H9 (cell line): Measurements from ENCODE around the gene NRG3. TPM values are rescaled to one million over a fixed set of nuclear protein-coding genes. Genes with fewer than 3 reads are reported as not detected.

ENCODE experiments used
- DNase-seq: peaks from one replicate; pipeline ENCODE4 v3.0.0-alpha.2; 2017
- H2AFZ ChIP-seq: one replicate; pipeline ENCODE4 v1.6.1; 2013; ENCODE audit warnings: mild to moderate bottlenecking, low read length, control low read depth, moderate library complexity
- H2AK5ac ChIP-seq: 2 replicates; pipeline ENCODE4 v1.6.1; 2013; ENCODE audit warnings: low read length, control low read depth, mixed read lengths; ENCODE audit not compliant: insufficient read length
- H2BK120ac ChIP-seq: one replicate; pipeline ENCODE4 v1.6.1; 2013; ENCODE audit warnings: low read depth, mild to moderate bottlenecking, low read length, control low read depth, inconsistent platforms; ENCODE audit not compliant: poor library complexity, severe bottlenecking
- H2BK12ac ChIP-seq: 2 replicates; pipeline ENCODE4 v1.6.1; 2013; ENCODE audit warnings: low read length, control low read depth, mixed read lengths, low read depth; ENCODE audit not compliant: insufficient read length
- H2BK15ac ChIP-seq: 2 replicates; pipeline ENCODE4 v1.6.1; 2013; ENCODE audit warnings: low read depth, low read length, control low read depth
- H2BK20ac ChIP-seq: one replicate; pipeline ENCODE4 v1.6.1; 2013; ENCODE audit warnings: low read depth, mild to moderate bottlenecking, low read length, control low read depth, inconsistent platforms; ENCODE audit not compliant: poor library complexity, severe bottlenecking
- H2BK5ac ChIP-seq: 2 replicates; pipeline ENCODE4 v1.6.1; 2013; ENCODE audit warnings: low read length, control low read depth, mixed read lengths; ENCODE audit not compliant: insufficient read length
- H3K14ac ChIP-seq: 2 replicates; pipeline ENCODE4 v1.6.1; 2013; ENCODE audit warnings: low read length, control low read depth; ENCODE audit not compliant: insufficient read depth
- H3K18ac ChIP-seq: 2 replicates; pipeline ENCODE4 v1.6.1; 2013; ENCODE audit warnings: low read depth, mild to moderate bottlenecking, mixed read lengths, low read length, control low read depth; ENCODE audit not compliant: insufficient read length
- H3K23ac ChIP-seq: 2 replicates; pipeline ENCODE4 v1.6.1; 2013; ENCODE audit warnings: low read length, control low read depth, mixed read lengths, low read depth; ENCODE audit not compliant: insufficient read length
- H3K23me2 ChIP-seq: 2 replicates; pipeline ENCODE4 v1.6.1; 2013; ENCODE audit warnings: low read depth, mild to moderate bottlenecking, mixed read lengths, low read length, control low read depth; ENCODE audit not compliant: insufficient read length, poor library complexity, severe bottlenecking
- H3K27ac ChIP-seq: 2 replicates; pipeline ENCODE4 v1.5.1; 2013; ENCODE audit warnings: low read length, control low read depth, mixed read lengths, low read depth; ENCODE audit not compliant: insufficient read length
- H3K27me3 ChIP-seq: 2 replicates; pipeline ENCODE4 v1.6.1; 2013; ENCODE audit warnings: low read length, control low read depth, inconsistent platforms; ENCODE audit not compliant: insufficient read depth
- H3K4ac ChIP-seq: 2 replicates; pipeline ENCODE4 v1.6.1; 2013; ENCODE audit warnings: low read depth, mild to moderate bottlenecking, control low read depth, inconsistent platforms, low read length, moderate library complexity
- H3K4me1 ChIP-seq: 2 replicates; pipeline ENCODE4 v1.6.1; 2013; ENCODE audit warnings: low read length, control low read depth, inconsistent platforms; ENCODE audit not compliant: insufficient read depth
- H3K4me2 ChIP-seq: 2 replicates; pipeline ENCODE4 v1.6.1; 2013; ENCODE audit warnings: low read length, control low read depth, mixed read lengths; ENCODE audit not compliant: insufficient read length, insufficient read depth
- H3K56ac ChIP-seq: 2 replicates; pipeline ENCODE4 v1.6.1; 2013; ENCODE audit warnings: low read depth, mild to moderate bottlenecking, mixed read lengths, low read length, control low read depth; ENCODE audit not compliant: insufficient read length
- H3K79me1 ChIP-seq: 2 replicates; pipeline ENCODE4 v1.6.1; 2013; ENCODE audit warnings: low read depth, mild to moderate bottlenecking, moderate library complexity, low read length, control low read depth, inconsistent platforms; ENCODE audit not compliant: insufficient read depth, poor library complexity, severe bottlenecking
- H3K79me2 ChIP-seq: 2 replicates; pipeline ENCODE4 v1.6.1; 2013; ENCODE audit warnings: low read length, control low read depth, inconsistent platforms; ENCODE audit not compliant: insufficient read depth
- H3K9ac ChIP-seq: 2 replicates; pipeline ENCODE4 v1.6.1; 2013; ENCODE audit warnings: low read length, control low read depth, mixed read lengths; ENCODE audit not compliant: insufficient read length; ENCODE audit errors: extremely low read depth
- H3K9me3 ChIP-seq: one replicate; pipeline ENCODE4 v1.6.1; 2013; ENCODE audit warnings: low read depth, low read length, inconsistent platforms; ENCODE audit not compliant: control insufficient read depth
- H3T11ph ChIP-seq: one replicate; pipeline ENCODE4 v1.6.1; 2013; ENCODE audit warnings: mild to moderate bottlenecking, low read length, control low read depth, inconsistent platforms
- H4K20me1 ChIP-seq: one replicate; pipeline ENCODE4 v1.6.1; 2013; ENCODE audit not compliant: control insufficient read depth, insufficient read length, insufficient read depth
- H4K5ac ChIP-seq: 2 replicates; pipeline ENCODE4 v1.6.1; 2013; ENCODE audit warnings: low read depth, mild to moderate bottlenecking, mixed read lengths, low read length, control low read depth; ENCODE audit not compliant: insufficient read length
- H4K8ac ChIP-seq: replicated peaks from 2 replicates; pipeline ENCODE4 v1.6.1; 2013; ENCODE audit warnings: low read length, control low read depth, mixed read lengths, low read depth; ENCODE audit not compliant: insufficient read length
- H4K91ac ChIP-seq: 2 replicates; pipeline ENCODE4 v1.6.1; 2013; ENCODE audit warnings: low read depth, mild to moderate bottlenecking, moderate library complexity, mixed read lengths, low read length, control low read depth; ENCODE audit not compliant: insufficient read length
- H3K27ac Mint-ChIP-seq, 3 experiments: 2 replicates in 2 of 3; 3 replicates in 1 of 3; pipeline ENCODE4 v1.8.0; 2020 to 2021; ENCODE audit warnings: mixed read lengths in 3 of 3, mild to moderate bottlenecking in 1 of 3, moderate library complexity in 1 of 3
- H3K27me3 Mint-ChIP-seq: 2 replicates; pipeline ENCODE4 v1.8.0; 2021; ENCODE audit warnings: low read depth, mild to moderate bottlenecking, moderate library complexity, mixed read lengths
- H3K36me3 Mint-ChIP-seq, 3 experiments: 2 replicates in 2 of 3; 3 replicates in 1 of 3; pipeline ENCODE4 v1.8.0; 2020 to 2021; ENCODE audit warnings: low read depth in 3 of 3, mixed read lengths in 3 of 3; ENCODE audit not compliant: insufficient read depth in 1 of 3
- H3K4me1 Mint-ChIP-seq, 2 experiments: 2 replicates each; pipeline ENCODE4 v1.8.0; 2020; ENCODE audit warnings: mixed read lengths in 2 of 2
- H3K4me3 Mint-ChIP-seq, 2 experiments: 2 replicates in 1 of 2; 3 replicates in 1 of 2; pipeline ENCODE4 v1.8.0; 2020 to 2021; ENCODE audit warnings: mild to moderate bottlenecking in 2 of 2, mixed read lengths in 2 of 2, moderate library complexity in 1 of 2
- H3K9me3 Mint-ChIP-seq, 2 experiments: 2 replicates in 1 of 2; 3 replicates in 1 of 2; pipeline ENCODE4 v1.8.0; 2020; ENCODE audit warnings: mild to moderate bottlenecking in 2 of 2, mixed read lengths in 2 of 2, moderate library complexity in 1 of 2
- CTCF ChIP-seq: fragments of 200-600 bp; sonication (generic); conservative IDR thresholded peaks from 3 replicates; pipeline ENCODE4 v1.8.0; 2021; ENCODE audit warnings: antibody characterized with exemption, mild to moderate bottlenecking
- WGBS: extraction: QIAGEN DNeasy Blood & Tissue Kit; methylation state at CpG from one replicate; pipeline ENCODE4 v1.1.7; 2013; ENCODE audit warnings: missing lambda C conversion rate, low lambda C conversion rate, mixed read lengths; ENCODE audit not compliant: insufficient read length; ENCODE audit errors: extremely low coverage; 5-methylcytosine and 5-hydroxymethylcytosine counted together
- total RNA-seq: library from RNA; stranded (reverse); gene quantifications from 2 replicates; pipeline ENCODE4 v1.2.1, GENCODE V29; 2021

Gene NRG3
- total RNA-seq, 1 experiment from 2014 or later: 1.6 TPM

- H2AK5ac ChIP-seq: no peak overlapping the region
- no peak for DNase-seq
- H3K23ac ChIP-seq: no peak overlapping the region
- H2BK5ac ChIP-seq: no peak overlapping the region
- H2BK20ac ChIP-seq: no peak overlapping the region
- no peak overlapping the region for H4K91ac ChIP-seq
- H3K23me2 ChIP-seq: no peaks in the 10 kb centered on the region
- H3K27me3 Mint-ChIP-seq: no peaks in the 10 kb centered on the region
- H3T11ph ChIP-seq: no peak overlapping the region
- H3K36me3 Mint-ChIP-seq: no peaks in the 10 kb centered on the region
- H4K20me1 ChIP-seq: no peaks in the 10 kb centered on the region
- no peak overlapping the region for H2BK15ac ChIP-seq
- no peaks in the 10 kb centered on the region for H3K27me3 ChIP-seq
- H3K27ac ChIP-seq: no peak overlapping the region
- H3K18ac ChIP-seq: no peak overlapping the region
- no peaks in the 10 kb centered on the region for H3K9me3 ChIP-seq
- peaks cover 0 to 3% of the 10 kb centered on the region in 2 experiments; a peak in 1 of 4 replicates for H3K4me1 Mint-ChIP-seq
- H2BK120ac ChIP-seq: no peak overlapping the region
- H3K9me3 Mint-ChIP-seq: no peaks in the 10 kb centered on the region
- H3K9ac ChIP-seq: no peak overlapping the region
- no peak overlapping the region for H2AFZ ChIP-seq
- H3K4ac ChIP-seq: no peak overlapping the region
- H3K27ac Mint-ChIP-seq: no peak overlapping the region; a peak in 2 of 7 replicates
- no peaks in the 10 kb centered on the region for H3K79me1 ChIP-seq
- no peak overlapping the region for H2BK12ac ChIP-seq
- no peak overlapping the region for H3K4me2 ChIP-seq
- H3K79me2 ChIP-seq: no peaks in the 10 kb centered on the region
- no peaks in the 10 kb centered on the region for H3K4me1 ChIP-seq
- no peak overlapping the region for H4K8ac ChIP-seq
- H4K5ac ChIP-seq: no peak overlapping the region
- TF ChIP-seq CTCF: no peak
- H3K56ac ChIP-seq: no peak overlapping the region
- no CpG with 5 or more reads among the region's 5 CpGs for WGBS
- no peak overlapping the region for H3K4me3 Mint-ChIP-seq
- H3K14ac ChIP-seq: no peak overlapping the region
These were observed 315.7 kb downstream of the NRG3 start for GRCh38 chr10:82190432-82191260.
